Right ventricle myocardium inferior (tissue), 1 donor: Measurements from ENCODE around the gene SPEM1. TPM values are rescaled to one million over a fixed set of nuclear protein-coding genes. Genes with fewer than 3 reads are reported as not detected.
A peak's percentile ranks its signal among the peaks of the same experiment; 100 is the strongest.
"Not testable (repeated sequence)": the region's sequence is repeated elsewhere in the genome, so short reads cannot be mapped to it uniquely, and the experiment has no call there.

Experiments used
- ATAC-seq: fragments of 200-7000 bp; cut with Tn5 transposase; one replicate; pipeline ENCODE4 v1.9.1; 2020; ENCODE audit warnings: mild to moderate bottlenecking, moderate library complexity
- DNase-seq: peaks from one replicate; pipeline ENCODE4 v3.0.0; 2021; ENCODE audit errors: missing footprints
- intact Hi-C: fragments of 100-400 bp; cut with DNase I; formaldehyde crosslinking; loops from one replicate; pipeline ENCODE4 v1.11.0; 2022
- total RNA-seq: library from RNA; stranded (reverse); fragmentation: NEBNext Ultra II Directional; extraction: Animal tissue kit (Norgen Biotek cat#: 25700); gene quantifications from one replicate; pipeline ENCODE4 v1.2.1, GENCODE V29; 2021
- donor health status: DM: no; HTN: yes; CAD: no; lungs with severe emphysema.

SPEM1 gene
- total RNA-seq, 1 donor from 2014 or later = not detected

- intact Hi-C loops = no loop called here
- ATAC-seq = no peak
- DNase-seq = no peak
Observed at GRCh38 chr17:7460850-7461660, 40.9 kb downstream of the SPEM1 start.

- ATAC-seq = no peak
- intact Hi-C loops = no loop called here
- no peak for DNase-seq
Observed at GRCh38 chr17:7462474-7463371, 42.6 kb downstream of the SPEM1 start.

GRCh38 chr17:7463372-7463846, 43.3 kb downstream of the SPEM1 start:
- intact Hi-C loops = no loop called here
- ATAC-seq (no peak), DNase-seq (no peak)

- DNase-seq (no peak), ATAC-seq (no peak)
- intact Hi-C loops = no loop called here
Observed at GRCh38 chr17:7464081-7464480, 44.0 kb downstream of the SPEM1 start.

- DNase-seq = no peak
- intact Hi-C loops = no loop called here
- no peak for ATAC-seq
Observed at GRCh38 chr17:7465597-7466275, 45.6 kb downstream of the SPEM1 start.

GRCh38 chr17:7466318-7466638, 46.2 kb downstream of the SPEM1 start:
- DNase-seq = no peak
- intact Hi-C loops = no loop called here
- ATAC-seq = no peak

GRCh38 chr17:7466639-7467341, 46.7 kb downstream of the SPEM1 start:
- ATAC-seq = peak; percentile 63
- peak; percentile 85 for DNase-seq
- intact Hi-C loops = no loop called here

GRCh38 chr17:7467498-7467897, 47.4 kb downstream of the SPEM1 start:
- intact Hi-C loops = no loop called here
- DNase-seq = no peak
- ATAC-seq = no peak

- ATAC-seq (no peak), DNase-seq (no peak)
- intact Hi-C loops = no loop called here
Observed at GRCh38 chr17:7468290-7468689, 48.2 kb downstream of the SPEM1 start.

- DNase-seq = no peak
- no peak for ATAC-seq
- intact Hi-C loops = no loop called here
Observed at GRCh38 chr17:7468804-7469389, 48.8 kb downstream of the SPEM1 start.

- DNase-seq, ATAC-seq, intact Hi-C loops: not testable (repeated sequence)
Observed at GRCh38 chr17:7469843-7470242, 49.7 kb downstream of the SPEM1 start.

- intact Hi-C loops = not testable (repeated sequence)
Observed at GRCh38 chr17:7470457-7470973, 50.4 kb downstream of the SPEM1 start.

More at GRCh38 chr17:7470457-7470973, 50.4 kb downstream of the SPEM1 start:
- DNase-seq, ATAC-seq: not testable (repeated sequence)

Other genes starting within 250 kb of the SPEM1 start
- gene ASGR1, start 241.0 kb upstream of the SPEM1 start, total RNA-seq = 0.43 TPM
- gene DLG4, start 200.5 kb upstream of the SPEM1 start, total RNA-seq = 20.6 TPM
- 2,192 TPM for gene ACADVL, start 200.4 kb upstream of the SPEM1 start, total RNA-seq
- gene DVL2, start 185.8 kb upstream of the SPEM1 start, total RNA-seq = 20.0 TPM
- gene PHF23, start 180.9 kb upstream of the SPEM1 start, total RNA-seq = 23.3 TPM
- 444 TPM for gene GABARAP, start 177.9 kb upstream of the SPEM1 start, total RNA-seq
- 114 TPM for gene CTDNEP1, start 168.6 kb upstream of the SPEM1 start, total RNA-seq
- gene ELP5, start 168.1 kb upstream of the SPEM1 start, total RNA-seq = 72.7 TPM
- gene CLDN7, start 157.8 kb upstream of the SPEM1 start, total RNA-seq = 1.2 TPM
- 119 TPM for gene SLC2A4, start 138.6 kb upstream of the SPEM1 start, total RNA-seq
- 0.81 TPM for gene YBX2, start 125.7 kb upstream of the SPEM1 start, total RNA-seq
- gene EIF5A, start 112.7 kb upstream of the SPEM1 start, total RNA-seq = 326 TPM
- gene GPS2, start 105.0 kb upstream of the SPEM1 start, total RNA-seq = 70.3 TPM
- gene NEURL4, start 91.0 kb upstream of the SPEM1 start, total RNA-seq = 30.8 TPM
- 14.0 TPM for gene ACAP1, start 83.8 kb upstream of the SPEM1 start, total RNA-seq
- 4.7 TPM for gene KCTD11, start 68.2 kb upstream of the SPEM1 start, total RNA-seq
- not detected for gene TMEM95, start 65.2 kb upstream of the SPEM1 start, total RNA-seq
- gene TNK1, start 39.2 kb upstream of the SPEM1 start, total RNA-seq = 2.6 TPM
- 18.4 TPM for gene PLSCR3, start 25.8 kb upstream of the SPEM1 start, total RNA-seq
- 64.0 TPM for gene TMEM256, start 16.2 kb upstream of the SPEM1 start, total RNA-seq
- 7.0 TPM for gene NLGN2, start 12.5 kb upstream of the SPEM1 start, total RNA-seq
- gene SPEM2, start 5.3 kb downstream of the SPEM1 start, total RNA-seq = not detected
- not detected for gene SPEM3, start 8.5 kb downstream of the SPEM1 start, total RNA-seq
- 2.7 TPM for gene TMEM102, start 15.1 kb downstream of the SPEM1 start, total RNA-seq
- gene FGF11, start 19.2 kb downstream of the SPEM1 start, total RNA-seq = 11.7 TPM
- gene CHRNB1, start 24.7 kb downstream of the SPEM1 start, total RNA-seq = 11.8 TPM
- 62.1 TPM for gene ZBTB4, start 59.3 kb downstream of the SPEM1 start, total RNA-seq
- not detected for gene SLC35G6, start 61.1 kb downstream of the SPEM1 start, total RNA-seq
- 36.4 TPM for gene POLR2A, start 64.0 kb downstream of the SPEM1 start, total RNA-seq
- gene TNFSF12, start 128.7 kb downstream of the SPEM1 start, total RNA-seq = 41.7 TPM
- gene TNFSF13, start 138.4 kb downstream of the SPEM1 start, total RNA-seq = 13.5 TPM
- gene SENP3, start 141.6 kb downstream of the SPEM1 start, total RNA-seq = 33.0 TPM
- 40.4 TPM for gene CD68, start 159.3 kb downstream of the SPEM1 start, total RNA-seq
- gene MPDU1, start 163.5 kb downstream of the SPEM1 start, total RNA-seq = 32.0 TPM
- 0.89 TPM for gene SOX15, start 169.8 kb downstream of the SPEM1 start, total RNA-seq
- 103 TPM for gene FXR2, start 194.6 kb downstream of the SPEM1 start, total RNA-seq
- 78.9 TPM for gene SAT2, start 207.5 kb downstream of the SPEM1 start, total RNA-seq
- gene SHBG, start 209.8 kb downstream of the SPEM1 start, total RNA-seq = 0.35 TPM
- gene ATP1B2, start 230.6 kb downstream of the SPEM1 start, total RNA-seq = 3.8 TPM